ENCODE measurements around the gene RNF130.

The RNF130 gene

DNA sequence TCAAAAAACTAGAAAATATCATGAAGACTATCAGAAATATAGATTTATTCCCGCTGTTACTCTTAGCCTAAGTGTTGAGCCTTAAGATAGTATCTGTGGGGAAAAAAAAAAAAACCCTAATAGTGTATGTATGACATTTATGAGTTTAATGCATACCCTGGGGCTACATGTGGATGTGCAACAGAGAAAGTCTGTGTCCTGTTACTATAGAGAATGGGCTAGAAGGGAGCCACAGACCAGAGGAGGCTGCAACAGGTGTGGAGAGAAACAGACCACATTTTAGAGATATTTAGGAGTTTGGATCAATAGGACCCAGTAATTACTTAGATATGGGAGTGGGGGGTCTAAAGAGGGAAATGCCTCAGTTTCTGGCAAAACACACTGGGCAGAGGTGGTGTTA is 15.4 kb downstream of the RNF130 start:
- no peak for DNase-seq (ENCODE audit: low read depth)

DNA sequence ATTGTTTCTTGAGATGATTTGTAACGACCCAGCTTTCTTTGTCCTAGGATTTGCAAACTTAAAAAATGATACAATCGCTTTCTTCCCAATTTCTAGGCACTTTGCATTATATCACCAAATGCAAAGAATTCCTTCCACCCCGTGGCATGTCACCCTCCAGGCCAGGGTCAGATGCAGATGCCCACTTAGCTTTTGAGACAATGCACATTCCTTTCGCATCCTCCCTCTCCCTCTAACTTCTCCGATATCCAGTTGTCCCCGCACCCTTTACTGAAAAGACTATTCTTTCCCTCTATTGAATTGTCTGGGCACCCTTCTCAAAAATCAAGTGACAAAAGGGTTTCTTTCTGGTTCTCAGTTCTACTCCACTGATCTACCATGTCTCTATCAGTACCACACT is 17.3 kb downstream of the RNF130 start:
- no peak for DNase-seq (ENCODE audit: low read depth)

- no peak for DNase-seq (ENCODE audit: low read depth)
Measured at GRCh38 chr5:180053061-180053602, 18.4 kb downstream of the RNF130 start.

GRCh38 chr5:180052211-180052818 is 19.2 kb downstream of the RNF130 start:
- DNase-seq (ENCODE audit: low read depth) = no peak

DNA sequence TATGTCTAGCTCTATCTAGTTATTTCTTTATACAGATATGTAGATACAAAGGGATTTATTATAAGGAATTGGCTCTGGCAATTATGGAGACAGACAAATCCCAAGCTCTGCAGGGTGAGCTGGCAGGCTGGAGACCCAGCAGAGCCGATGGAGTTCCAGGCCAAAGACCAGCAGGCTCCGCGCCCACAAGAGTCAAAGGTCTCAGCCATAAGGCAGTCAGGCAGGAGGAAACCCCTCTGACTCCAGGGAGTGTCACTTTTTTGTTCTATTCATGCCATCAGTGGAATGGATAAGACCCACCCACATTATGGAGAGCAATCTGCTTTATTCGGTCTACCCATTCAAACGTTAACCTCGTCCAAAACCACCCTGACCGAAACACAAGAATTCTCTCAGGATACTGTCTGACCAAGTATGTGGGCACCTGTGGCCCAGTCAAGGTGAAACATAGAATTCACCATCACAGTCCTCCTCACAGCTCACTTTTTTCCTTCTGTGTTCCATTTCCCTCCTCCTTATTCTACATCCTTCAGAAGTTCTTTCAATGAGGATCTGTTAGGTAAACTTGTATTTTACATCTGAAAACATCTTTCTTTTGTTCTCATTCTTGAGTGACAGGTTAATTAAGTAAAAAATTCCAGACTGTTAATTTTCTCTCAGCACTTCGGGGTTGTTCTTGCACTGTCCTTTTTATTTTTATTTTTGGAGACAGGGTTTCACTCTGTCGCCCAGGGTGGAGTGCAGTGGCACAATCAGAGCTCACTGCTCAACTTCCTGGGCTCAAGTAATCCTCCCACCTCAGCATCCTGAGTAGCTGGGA is 21.2 kb downstream of the RNF130 start:
- no peak for DNase-seq (ENCODE audit: low read depth)

DNA sequence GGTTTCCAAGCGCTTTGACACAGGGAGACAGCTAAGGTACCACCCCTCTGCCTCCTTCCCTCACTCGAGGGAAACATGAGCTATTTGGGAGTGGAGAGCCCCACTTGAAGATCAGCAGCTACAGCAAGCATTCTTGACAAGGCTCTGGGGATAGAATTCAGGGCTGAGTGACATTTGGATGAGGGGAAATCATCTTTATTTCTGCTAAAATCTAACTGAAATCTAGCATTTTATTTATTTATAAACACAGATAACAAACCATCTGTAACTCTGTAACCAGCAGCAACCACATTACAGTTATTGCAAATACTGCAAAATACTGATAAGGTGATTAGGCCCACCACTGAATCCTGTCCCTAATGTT is 22.4 kb downstream of the RNF130 start:
- no peak for DNase-seq (ENCODE audit: low read depth)

GRCh38 chr5:180047667-180048066 is 23.9 kb downstream of the RNF130 start:
- no peak for DNase-seq (ENCODE audit: low read depth)

- no peak for DNase-seq (ENCODE audit: low read depth)
Measured at GRCh38 chr5:180046656-180047055, 24.9 kb downstream of the RNF130 start.

- no peak for DNase-seq (ENCODE audit: low read depth)
Measured at GRCh38 chr5:180045889-180046499, 25.6 kb downstream of the RNF130 start.

DNA sequence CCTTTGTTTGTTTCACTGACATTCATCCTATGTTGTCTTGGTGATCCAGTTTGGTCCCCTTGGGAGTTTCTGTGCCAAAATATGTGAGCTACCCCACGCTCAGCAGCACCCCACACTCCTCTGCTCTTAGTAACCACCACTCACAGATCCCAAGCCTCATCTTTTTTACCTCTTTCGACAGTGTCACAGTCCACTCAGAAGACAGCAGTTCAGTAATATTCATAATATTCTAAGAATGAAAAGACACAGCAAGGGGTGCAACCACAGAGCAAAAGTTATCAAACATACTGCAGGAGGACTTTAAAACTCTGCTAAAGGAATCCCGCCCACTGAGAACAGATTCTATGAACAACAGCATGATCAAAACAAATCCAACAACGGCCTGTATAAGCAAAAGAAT is 28.2 kb downstream of the RNF130 start:
- DNase-seq (ENCODE audit: low read depth) = no peak

- DNase-seq (ENCODE audit: low read depth) = no peak
Measured at GRCh38 chr5:180041301-180042274, 30.0 kb downstream of the RNF130 start.

DNA sequence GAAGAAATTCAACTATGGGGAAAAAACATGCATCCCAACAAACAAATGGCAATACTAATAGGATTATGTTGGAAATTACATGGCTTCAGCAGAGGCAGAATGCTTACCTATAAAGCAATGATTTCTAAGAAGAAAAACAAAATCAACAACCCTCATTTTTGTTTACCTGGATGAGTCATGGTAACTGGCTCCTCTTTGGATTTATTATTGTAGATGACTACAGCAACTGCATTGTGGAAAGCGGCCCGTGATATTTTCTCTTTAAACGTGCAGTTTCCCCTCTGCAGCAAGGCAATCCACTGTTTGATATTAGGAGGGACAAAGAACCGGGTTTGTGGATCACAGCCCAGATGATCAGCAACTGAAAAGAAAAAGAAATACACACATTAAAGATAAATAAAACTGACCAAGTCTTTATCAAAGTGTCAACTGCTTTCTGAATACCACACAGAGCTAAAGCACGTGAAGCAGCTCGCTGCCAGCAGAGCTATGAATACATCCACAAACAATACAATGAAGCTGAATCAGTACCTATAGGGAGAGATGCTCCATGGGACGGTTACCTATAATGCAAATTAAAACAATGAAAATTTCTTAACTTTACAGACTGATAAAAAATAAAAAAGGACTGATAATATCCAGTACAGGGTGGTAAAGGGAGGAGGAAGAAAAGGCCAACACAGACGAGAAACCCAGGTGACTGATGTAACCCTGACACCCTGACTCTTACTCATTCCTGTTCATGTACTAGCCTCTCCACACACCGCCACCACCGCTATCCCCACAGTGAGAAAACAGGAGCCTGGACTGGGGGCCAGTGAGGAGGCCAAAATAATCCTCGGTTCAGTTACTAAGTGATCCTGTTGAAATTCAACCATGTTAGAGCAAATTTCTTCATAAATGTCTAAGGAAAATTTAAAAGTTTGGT is 31.0 kb downstream of the RNF130 start:
- no peak for DNase-seq (ENCODE audit: low read depth)

- no peak for DNase-seq (ENCODE audit: low read depth)
Measured at GRCh38 chr5:180035206-180035931, 36.2 kb downstream of the RNF130 start.

DNA sequence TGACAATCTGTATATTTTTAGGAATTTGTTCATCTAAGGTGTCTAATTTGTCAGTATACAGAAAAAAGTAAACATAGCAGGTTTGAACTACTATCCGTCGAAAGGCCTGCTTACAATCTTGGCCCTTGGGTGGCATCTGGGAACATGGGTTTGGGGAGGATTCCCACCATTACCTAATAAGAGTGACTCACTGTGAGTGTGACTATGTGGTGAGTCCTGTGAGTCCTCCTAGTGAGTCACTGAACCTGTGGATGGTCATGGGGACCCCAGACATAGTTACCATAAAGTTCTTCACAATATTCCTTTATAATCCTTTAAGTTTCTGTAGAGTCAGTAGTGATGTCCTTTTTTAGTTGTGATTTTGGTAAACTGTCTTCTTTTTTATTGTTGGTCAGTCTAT is 37.0 kb downstream of the RNF130 start:
- DNase-seq (ENCODE audit: low read depth) = no peak

DNA sequence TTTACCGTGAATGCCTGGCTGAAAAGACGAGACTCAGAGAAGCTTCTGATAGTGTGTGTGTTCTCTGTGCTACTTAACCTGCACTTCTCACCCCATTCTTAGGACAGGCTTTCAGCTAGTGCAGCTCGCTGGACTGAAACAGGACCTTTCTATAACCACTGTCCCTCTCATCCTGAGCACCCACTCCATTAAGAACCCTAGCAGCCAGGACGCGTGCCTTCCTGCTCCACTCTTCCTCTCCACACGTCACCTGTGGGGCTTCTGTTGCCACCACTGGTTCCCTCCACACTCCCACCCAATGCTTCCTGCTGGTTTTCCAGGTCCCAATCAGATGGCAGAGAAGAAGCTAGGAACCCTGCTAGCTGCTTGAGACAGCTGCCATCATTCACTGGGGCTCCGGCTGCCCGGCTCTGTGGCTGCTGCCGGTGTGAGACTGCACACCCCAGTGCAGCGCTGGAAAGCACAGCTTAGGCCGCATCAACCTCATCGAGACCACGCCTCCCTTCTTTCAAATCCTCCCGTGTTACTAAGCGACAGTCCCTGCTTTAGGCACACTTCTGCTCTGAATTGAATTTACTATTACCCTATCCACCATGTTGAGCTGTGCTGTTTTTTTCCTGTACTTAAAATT is 44.0 kb downstream of the RNF130 start:
- no peak for DNase-seq (ENCODE audit: low read depth)

DNA sequence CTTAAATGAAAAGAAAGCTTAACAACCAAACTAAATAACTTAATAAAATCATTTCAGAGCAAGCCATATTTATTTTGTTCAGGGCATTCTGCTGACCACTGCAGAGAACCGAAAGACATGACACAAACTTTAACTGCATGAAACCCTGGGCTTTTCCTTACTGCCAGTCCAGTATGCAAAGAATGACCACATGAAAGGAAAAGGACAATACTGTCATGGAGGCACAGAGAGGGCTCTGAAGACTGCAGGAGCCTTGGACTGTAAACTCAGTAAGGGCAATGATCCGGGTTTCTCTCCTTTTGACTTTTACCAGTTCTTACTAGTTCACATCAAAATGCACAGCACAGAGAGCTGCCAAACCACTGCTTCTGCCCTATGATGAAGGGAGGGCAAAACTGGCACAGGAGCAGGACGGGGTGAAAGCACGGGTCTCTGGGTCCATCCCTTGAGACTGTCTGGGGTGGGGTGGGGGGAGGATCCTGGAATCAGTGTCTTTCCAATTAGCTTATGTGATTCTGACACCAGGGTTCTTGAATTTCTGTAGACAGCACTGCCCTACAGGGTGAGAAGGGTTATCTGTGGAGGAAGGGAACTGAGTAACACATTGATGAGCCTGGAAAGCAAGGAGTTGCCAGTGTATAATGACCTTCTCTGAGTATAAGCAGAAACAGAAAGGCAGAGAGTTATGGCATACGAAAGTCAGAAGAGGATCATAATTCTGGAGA is 44.7 kb downstream of the RNF130 start:
- DNase-seq (ENCODE audit: low read depth) = no peak

DNA sequence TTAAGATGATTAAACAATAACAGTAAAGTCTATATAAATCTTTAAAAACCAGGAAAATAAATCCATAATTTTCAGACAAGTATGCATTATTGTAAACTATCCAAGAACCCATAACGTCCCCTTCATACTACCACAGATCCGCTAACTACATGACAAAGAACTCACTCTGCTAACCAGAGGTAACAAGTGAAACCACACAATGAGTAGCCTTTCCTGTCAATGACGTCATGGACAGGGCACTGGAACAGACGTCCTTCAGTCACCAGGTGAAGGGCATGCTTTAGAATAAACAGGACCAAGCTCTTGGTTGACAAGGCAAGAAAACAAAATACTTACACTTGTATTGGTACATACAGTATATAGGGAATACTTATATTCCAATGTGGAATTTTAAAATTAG is 45.2 kb downstream of the RNF130 start:
- no peak for DNase-seq (ENCODE audit: low read depth)

DNA sequence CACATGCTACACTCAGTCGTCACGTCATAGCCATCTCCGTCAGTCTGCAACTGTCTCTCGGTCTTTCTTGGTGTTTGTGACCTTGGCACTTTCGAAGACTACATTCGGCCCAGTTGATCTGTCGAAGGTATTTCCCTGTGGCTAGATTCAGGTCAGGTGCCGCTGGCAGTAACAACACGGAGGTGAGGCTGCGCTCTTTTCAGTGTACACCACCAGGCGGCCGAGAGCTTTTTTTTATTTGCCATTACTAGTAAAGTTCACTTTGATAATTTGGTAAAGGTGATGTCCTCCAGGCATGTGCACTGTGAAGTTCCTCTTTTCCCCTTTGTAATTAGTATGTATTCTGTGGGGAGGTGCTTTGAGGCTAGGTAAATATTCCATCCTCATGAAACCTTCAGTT is 49.7 kb downstream of the RNF130 start:
- no peak for DNase-seq (ENCODE audit: low read depth)

DNA sequence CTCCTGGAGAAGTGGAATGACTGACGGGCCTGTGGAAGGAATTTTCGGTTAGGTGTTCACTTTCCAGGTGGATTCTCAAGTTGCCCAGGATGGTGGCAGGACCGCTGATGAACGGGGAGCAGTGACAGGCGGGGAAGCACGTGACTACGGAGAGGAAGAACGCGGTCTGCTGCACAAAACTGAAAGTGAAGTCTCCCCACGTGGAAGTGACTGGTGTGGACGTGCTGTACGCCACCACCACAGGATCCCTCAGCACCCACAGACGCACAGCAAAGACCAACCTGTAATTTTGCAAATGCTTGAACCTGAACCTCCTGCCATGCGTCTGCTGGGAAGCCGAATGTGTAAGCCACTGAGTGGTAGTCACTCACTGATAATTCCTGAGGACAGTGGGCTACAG is 51.4 kb downstream of the RNF130 start:
- no peak for DNase-seq (ENCODE audit: low read depth)

Data from fibroblast of gingiva (primary cell).